ENCODE results near the gene CYBC1.

- TF ChIP-seq CTCF (conservative IDR thresholded peaks at IDR 0.05; ENCODE audit: low read depth, low read length) (no peak), MXI1 (IDR thresholded peaks at IDR 0.05; ENCODE audit: borderline replicate concordance, low read depth, low read length) (no peak), USF2 (IDR thresholded peaks at IDR 0.05; ENCODE audit: low read depth, low read length) (no peak), RCOR1 (IDR thresholded peaks at IDR 0.05; ENCODE audit: insufficient replicate concordance, low read length) (no peak), BHLHE40 (IDR thresholded peaks at IDR 0.05; ENCODE audit: low read depth, low read length) (no peak), POLR2A (IDR thresholded peaks at IDR 0.05; ENCODE audit: low read depth, low read length) (no peak)
Measured at GRCh38 chr17:82437325-82437668, 13.3 kb downstream of the CYBC1 start.

Data from IMR-90 (cell line).